ENCODE results near the gene USP19. TPM values are rescaled to one million over a fixed set of nuclear protein-coding genes. Genes with fewer than 3 reads are reported as not detected.

Gene USP19
- total RNA-seq, 1 experiment from 2014 or later: 92.8 TPM

DNA sequence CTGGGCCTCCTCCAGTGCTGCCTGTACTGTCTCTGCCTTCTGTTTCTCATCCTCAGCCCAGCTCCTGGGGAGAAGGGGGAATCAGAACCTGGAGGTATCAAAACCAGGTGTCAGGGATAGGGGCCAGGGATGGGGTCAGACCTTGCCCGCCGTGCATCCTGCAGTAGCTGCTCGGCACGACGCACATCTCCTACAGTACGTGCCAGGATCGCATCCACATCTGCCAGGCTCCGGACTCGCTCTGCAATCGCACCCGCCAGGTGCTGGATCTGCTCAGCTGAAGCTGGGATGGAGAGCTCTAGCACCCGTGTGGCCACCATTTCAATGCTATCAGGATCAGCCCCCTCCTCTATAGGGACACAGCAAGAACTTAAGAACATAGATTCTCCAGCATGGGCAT is 1.4 kb upstream of the USP19 start:
- no peaks in the 10 kb centered on the region for H4K20me1 ChIP-seq (ENCODE audit: insufficient read depth)
- H3K79me2 ChIP-seq (ENCODE audit: insufficient read depth, low read length): peaks cover 21% of the 10 kb centered on the region
- DNase-seq (ENCODE audit: low read depth, low spot score) (no peak), ATAC-seq (no peak)
- ChIA-PET CTCF (no interaction called here), POLR2A (no interaction called here), RAD21 (ENCODE audit: low non-redundant PET in 1 of 2, low total read pairs in 2 of 2, uncharacterized antibody in 2 of 2, unreplicated experiment in 2 of 2) (no interaction called here)
- peak overlapping the region; percentile 100; the same call in 1 of the 2 replicates for H3K27ac ChIP-seq (ENCODE audit: low read depth, low read length)
- no peak overlapping the region for H3K4me3 ChIP-seq (replicated peaks in 1 of 2; ENCODE audit: low read depth in 1 of 2, low read length in 2 of 2)
- intact Hi-C loops (cut with micrococcal nuclease): no loop called here
- peaks cover 7 to 14% of the 10 kb centered on the region in 2 experiments for H3K4me1 ChIP-seq (ENCODE audit: control insufficient read depth in 1 of 2, insufficient read depth in 2 of 2, low read length in 2 of 2)
- no TSS peak for BruUV-seq (replicated peaks)
- H3K27me3 ChIP-seq (ENCODE audit: insufficient read depth, low read length): no peaks in the 10 kb centered on the region
- no peak overlapping the region for H3K4me2 ChIP-seq (ENCODE audit: low read length)
- H3K9ac ChIP-seq (ENCODE audit: low read length): no peak overlapping the region
- H2AFZ ChIP-seq (ENCODE audit: low read depth, low read length, poor library complexity, severe bottlenecking): no peak overlapping the region
- H3K36me3 ChIP-seq (ENCODE audit: control insufficient read depth in 1 of 2, insufficient read depth in 2 of 2, low read length in 2 of 2): peaks cover 17 to 19% of the 10 kb centered on the region in 2 experiments; a peak in 3 of 4 replicates
- no peaks in the 10 kb centered on the region for H3K9me2 ChIP-seq (ENCODE audit: insufficient read depth)
- no peaks in the 10 kb centered on the region for H3K9me3 ChIP-seq (ENCODE audit: control insufficient read depth in 1 of 2, insufficient read depth in 1 of 2, low read depth in 1 of 2, low read length in 2 of 2)
- TF ChIP-seq, protein P1, sequence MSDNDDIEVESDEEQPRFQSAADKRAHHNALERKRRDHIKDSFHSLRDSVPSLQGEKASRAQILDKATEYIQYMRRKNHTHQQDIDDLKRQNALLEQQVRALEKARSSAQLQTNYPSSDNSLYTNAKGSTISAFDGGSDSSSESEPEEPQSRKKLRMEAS (IDR thresholded peaks at IDR 0.05): no peak
- TF ChIP-seq FOSL1 (IDR thresholded peaks at IDR 0.05; ENCODE audit: low read depth) (no peak), SIN3A (IDR thresholded peaks at IDR 0.05; ENCODE audit: low read depth) (no peak), JUND (IDR thresholded peaks at IDR 0.05) (no peak), EZH2phosphoT487 (IDR thresholded peaks at IDR 0.05; ENCODE audit: borderline replicate concordance) (no peak), EGR1 (IDR thresholded peaks at IDR 0.05; ENCODE audit: low read depth) (no peak), ELF1 (IDR thresholded peaks at IDR 0.05; ENCODE audit: borderline replicate concordance, low read depth) (no peak), ZFX (IDR thresholded peaks at IDR 0.05) (no peak), SRF (IDR thresholded peaks at IDR 0.05; ENCODE audit: low read depth) (no peak), CBX3 (IDR thresholded peaks at IDR 0.05; ENCODE audit: low read depth) (no peak), TCF7L2 (IDR thresholded peaks at IDR 0.05; ENCODE audit: borderline replicate concordance, extremely low read depth, insufficient read depth, insufficient read length) (no peak), CEBPB (IDR thresholded peaks at IDR 0.05; ENCODE audit: low read depth) (no peak), YY1 (IDR thresholded peaks at IDR 0.05; ENCODE audit: extremely low read depth, insufficient replicate concordance, low read depth, low read length) (no peak)
